Fibroblast of lung (primary cell): ENCODE data around the gene PPAT. TPM values are rescaled to one million over a fixed set of nuclear protein-coding genes. Genes with fewer than 3 reads are reported as not detected.
A peak's percentile ranks its signal among the peaks of the same experiment; 100 is the strongest.

ENCODE experiments used
- DNase-seq, 2 donors: peaks; one replicate each; pipeline versions ENCODE4 v3.0.0 to v3.0.0-alpha.2; 2010; ENCODE audit warnings: low read depth in 2 of 2
- H2AFZ ChIP-seq: 2 replicates; pipeline ENCODE4 v1.5.1; 2012; ENCODE audit warnings: low read length, control low read depth, inconsistent platforms
- H3K27ac ChIP-seq: 2 replicates; pipeline ENCODE4 v1.5.1; 2011; ENCODE audit warnings: low read length, control low read depth; ENCODE audit not compliant: insufficient read depth
- H3K27me3 ChIP-seq: 2 replicates; pipeline ENCODE4 v1.5.1; 2011; ENCODE audit warnings: mild to moderate bottlenecking, low read length; ENCODE audit not compliant: control insufficient read depth, insufficient read depth
- H3K36me3 ChIP-seq: 2 replicates; pipeline ENCODE4 v1.5.1; 2011; ENCODE audit warnings: low read length; ENCODE audit not compliant: control insufficient read depth, insufficient read depth
- H3K4me1 ChIP-seq: 2 replicates; pipeline ENCODE4 v1.5.1; 2011; ENCODE audit warnings: low read length; ENCODE audit not compliant: control insufficient read depth, insufficient read depth; ENCODE audit errors: extremely low read depth
- H3K4me2 ChIP-seq: 2 replicates; pipeline ENCODE4 v1.5.1; 2011; ENCODE audit warnings: low read length, control low read depth; ENCODE audit not compliant: insufficient read depth; ENCODE audit errors: extremely low read depth
- H3K4me3 ChIP-seq, 4 experiments: fragments of 200-600 bp in 1 of 4; sonication (generic) in 1 of 4; replicated peaks in 1 of 4; 2 replicates each; pipeline ENCODE4 v1.5.1; 2011 to 2016; ENCODE audit warnings: low read length in 4 of 4, low read depth in 3 of 4, mild to moderate bottlenecking in 3 of 4, control low read depth in 2 of 4, inconsistent platforms in 1 of 4, mixed read lengths in 1 of 4; ENCODE audit not compliant: insufficient read depth in 1 of 4; ENCODE audit errors: control extremely low read depth in 1 of 4
- H3K79me2 ChIP-seq: 2 replicates; pipeline ENCODE4 v1.5.1; 2012; ENCODE audit warnings: mild to moderate bottlenecking, low read length, inconsistent platforms; ENCODE audit not compliant: control insufficient read depth, insufficient read depth
- H3K9ac ChIP-seq: 2 replicates; pipeline ENCODE4 v1.5.1; 2011; ENCODE audit warnings: mild to moderate bottlenecking, low read length, control low read depth; ENCODE audit not compliant: insufficient read depth
- H3K9me3 ChIP-seq: 2 replicates; pipeline ENCODE4 v1.5.1; 2012; ENCODE audit warnings: low read depth, low read length; ENCODE audit not compliant: control insufficient read depth, insufficient read depth
- H4K20me1 ChIP-seq: 2 replicates; pipeline ENCODE4 v1.5.1; 2011; ENCODE audit warnings: low read length; ENCODE audit not compliant: control insufficient read depth, insufficient read depth; ENCODE audit errors: extremely low read depth
- CTCF ChIP-seq, 2 donors: IDR thresholded peaks in 1 of 2; conservative IDR thresholded peaks in 1 of 2; 1 replicate in 1 of 2; 2 replicates in 1 of 2; pipeline ENCODE4 v1.5.1; 2011 to 2012; ENCODE audit warnings: low read length in 2 of 2, control low read depth in 1 of 2, inconsistent platforms in 1 of 2, low read depth in 1 of 2, mild to moderate bottlenecking in 1 of 2
- EZH2 ChIP-seq: IDR thresholded peaks from 2 replicates; pipeline ENCODE4 v1.5.1; 2012; ENCODE audit warnings: low read length, control low read depth, mild to moderate bottlenecking; ENCODE audit errors: missing control alignments
- polyA plus RNA-seq, 2 donors: library from polyadenylated mRNA; depleted of rRNA in 1 of 2; stranded (reverse) in 1 of 2; unstranded in 1 of 2; fragments of >200 nt; gene quantifications; 2 replicates each; pipeline ENCODE4 v1.2.1, GENCODE V29; 2011 to 2012; ENCODE audit warnings: missing spikeins in 1 of 2
- total RNA-seq: library from RNA; depleted of rRNA; stranded (reverse); fragments of >200 nt; gene quantifications from 2 replicates; pipeline ENCODE4 v1.2.1, GENCODE V29; 2014

Gene PPAT
- total and polyA plus RNA-seq, 2 donors (not counting 1 experiment from before 2014, with no cell fraction given), result 8.6 to 14.9 TPM

DNA sequence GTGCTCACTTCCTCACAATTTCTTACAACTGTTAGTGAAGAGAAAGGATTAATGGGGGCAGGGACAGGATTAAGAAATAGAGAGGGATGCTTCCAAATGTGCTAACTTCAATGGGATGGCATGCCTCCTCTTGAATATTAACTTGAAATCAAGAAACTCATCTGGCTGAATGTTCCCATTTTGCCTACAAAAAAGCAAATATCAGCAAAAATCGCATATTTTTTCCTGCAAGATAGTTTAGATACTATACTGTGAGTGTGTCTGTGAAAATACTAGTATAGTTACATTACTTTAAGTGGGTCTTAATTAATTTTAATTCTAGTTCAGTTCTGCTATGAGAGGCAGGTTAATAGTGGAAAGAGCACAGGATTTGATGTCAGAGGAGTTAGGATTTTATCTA, 5.6 kb upstream of the PPAT start:
- H3K27ac ChIP-seq, result no peak overlapping the region
- H3K9me3 ChIP-seq, result no peaks in the 10 kb centered on the region
- TF ChIP-seq CTCF (conservative IDR thresholded peaks at IDR 0.05 in 1 of 2, IDR thresholded peaks at IDR 0.05 in 1 of 2; ENCODE audit: low read depth in 1 of 2, low read length in 2 of 2) (no peak), EZH2 (no peak)
- peaks cover 43% of the 10 kb centered on the region for H3K79me2 ChIP-seq
- H3K4me1 ChIP-seq, result no peaks in the 10 kb centered on the region
- no peak overlapping the region for H3K4me2 ChIP-seq
- H3K27me3 ChIP-seq, result no peaks in the 10 kb centered on the region
- peaks cover 1% of the 10 kb centered on the region for H3K36me3 ChIP-seq
- H3K4me3 ChIP-seq, result no peak overlapping the region
- DNase-seq, result no peak
- H3K9ac ChIP-seq, result no peak overlapping the region
- H2AFZ ChIP-seq, result no peak overlapping the region
- H4K20me1 ChIP-seq, result no peaks in the 10 kb centered on the region

DNA sequence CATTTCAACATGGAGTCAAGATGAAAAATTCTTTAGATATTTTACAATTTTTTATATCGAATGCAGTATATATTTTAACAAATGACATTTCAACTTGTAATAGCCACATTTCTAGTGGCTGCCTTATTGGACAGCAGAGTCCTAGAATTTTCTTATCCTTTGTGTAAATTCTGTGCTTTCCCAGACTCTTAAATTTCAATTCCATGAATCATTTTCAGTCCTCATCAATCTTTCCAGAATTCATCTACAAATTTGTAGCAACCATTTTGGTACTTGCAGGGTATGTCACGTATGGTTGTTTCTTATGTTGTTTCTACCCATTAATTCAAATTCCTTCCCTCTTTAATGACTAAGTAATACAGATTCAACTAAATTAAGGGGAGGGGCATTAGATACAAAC, 3.4 kb upstream of the PPAT start:
- Histone ChIP-seq H3K27ac (no peak overlapping the region), H4K20me1 (no peaks in the 10 kb centered on the region), H3K36me3 (no peaks in the 10 kb centered on the region), H3K9ac (no peak overlapping the region), H3K9me3 (no peaks in the 10 kb centered on the region), H3K27me3 (no peaks in the 10 kb centered on the region), H3K4me2 (no peak overlapping the region), H3K4me3 (no peak overlapping the region), H2AFZ (no peak overlapping the region), H3K79me2 (peaks cover 51% of the 10 kb centered on the region), H3K4me1 (no peaks in the 10 kb centered on the region)
- no peak for TF ChIP-seq EZH2
- TF ChIP-seq CTCF (conservative IDR thresholded peaks at IDR 0.05 in 1 of 2, IDR thresholded peaks at IDR 0.05 in 1 of 2; ENCODE audit: low read depth in 1 of 2, low read length in 2 of 2), result no peak
- peak; percentile 39 to 59 for DNase-seq

- Histone ChIP-seq H3K27ac (peak overlapping the region; percentile 92), H3K9ac (peak overlapping the region; percentile 85), H3K27me3 (no peaks in the 10 kb centered on the region), H3K9me3 (no peaks in the 10 kb centered on the region), H3K36me3 (no peaks in the 10 kb centered on the region), H4K20me1 (no peaks in the 10 kb centered on the region), H2AFZ (peak overlapping the region; percentile 71), H3K4me2 (peak overlapping the region; percentile 83), H3K4me1 (no peaks in the 10 kb centered on the region), H3K4me3 (peak overlapping the region; percentile 68 to 96 (median 82)), H3K79me2 (peaks cover 56% of the 10 kb centered on the region)
- TF ChIP-seq EZH2, result no peak
- TF ChIP-seq CTCF (conservative IDR thresholded peaks at IDR 0.05 in 1 of 2, IDR thresholded peaks at IDR 0.05 in 1 of 2; ENCODE audit: low read depth in 1 of 2, low read length in 2 of 2), result no peak
- peak; percentile 54 to 74 for DNase-seq
Measured at GRCh38 chr4:56434599-56435139, 746 bp downstream of the PPAT start.
